ENCODE results near the gene CEP70.

The CEP70 gene

GRCh38 chr3:138450704-138451424 is 143.2 kb downstream of the CEP70 start:
- DNase-seq (ENCODE audit: low read depth), result no peak

GRCh38 chr3:138450181-138450580 is 143.9 kb downstream of the CEP70 start:
- no peak for DNase-seq (ENCODE audit: low read depth)

- DNase-seq (ENCODE audit: low read depth), result no peak
These were observed 144.6 kb downstream of the CEP70 start for GRCh38 chr3:138449490-138449889.

- no peak for DNase-seq (ENCODE audit: low read depth)
These were observed 145.4 kb downstream of the CEP70 start for GRCh38 chr3:138448631-138449030.

- no peak for DNase-seq (ENCODE audit: low read depth)
These were observed 148.4 kb downstream of the CEP70 start for GRCh38 chr3:138445654-138446053.

GRCh38 chr3:138445236-138445635 is 148.8 kb downstream of the CEP70 start:
- no peak for DNase-seq (ENCODE audit: low read depth)
